Aorta (tissue), 5 donors: ENCODE measurements around the gene IL1A. TPM values are rescaled to one million over a fixed set of nuclear protein-coding genes. Genes with fewer than 3 reads are reported as not detected.
"Not testable (repeated sequence)": the region's sequence is repeated elsewhere in the genome, so short reads cannot be mapped to it uniquely, and the experiment has no call there.

Source experiments
- ATAC-seq: fragments of 200-7000 bp; cut with Tn5 transposase; one replicate; pipeline ENCODE4 v1.9.1; 2022; ENCODE audit warnings: moderate library complexity; ENCODE audit not compliant: low FRiP score
- DNase-seq, 2 donors: peaks; one replicate each; pipeline ENCODE4 v3.0.0-alpha.2; 2020
- H3K27ac ChIP-seq, 2 donors: one replicate each; pipeline ENCODE4 v1.5.1; 2013; ENCODE audit warnings: low read length in 2 of 2, mild to moderate bottlenecking in 2 of 2, moderate library complexity in 2 of 2, control low read depth in 1 of 2, inconsistent platforms in 1 of 2, low read depth in 1 of 2
- H3K27me3 ChIP-seq, 2 donors: one replicate each; pipeline ENCODE4 v1.6.1; 2013; ENCODE audit warnings: control low read depth in 1 of 2, low read length in 1 of 2, mild to moderate bottlenecking in 1 of 2, moderate library complexity in 1 of 2; ENCODE audit not compliant: insufficient read depth in 2 of 2, control insufficient read depth in 1 of 2
- H3K36me3 ChIP-seq, 2 donors: one replicate each; pipeline ENCODE4 v1.6.1; 2013; ENCODE audit warnings: control low read depth in 1 of 2, low read length in 1 of 2, mild to moderate bottlenecking in 1 of 2; ENCODE audit not compliant: insufficient read depth in 2 of 2, control insufficient read depth in 1 of 2
- H3K4me1 ChIP-seq, 2 donors: one replicate each; pipeline ENCODE4 v1.6.1; 2013; ENCODE audit warnings: low read length in 2 of 2, control low read depth in 1 of 2, mild to moderate bottlenecking in 1 of 2, moderate library complexity in 1 of 2; ENCODE audit not compliant: insufficient read depth in 2 of 2, control insufficient read depth in 1 of 2
- H3K4me3 ChIP-seq, 2 donors: one replicate each; pipeline ENCODE4 v1.5.1; 2013; ENCODE audit warnings: low read length in 2 of 2, control low read depth in 1 of 2, mild to moderate bottlenecking in 1 of 2
- H3K9me3 ChIP-seq: one replicate; pipeline ENCODE4 v1.6.1; 2013; ENCODE audit warnings: mild to moderate bottlenecking, low read length; ENCODE audit not compliant: control insufficient read depth
- WGBS, 2 donors: extraction: QIAGEN DNeasy Blood & Tissue Kit; methylation state at CpG; one replicate each; pipeline ENCODE4 v1.1.7; 2013; 5-methylcytosine and 5-hydroxymethylcytosine counted together
- intact Hi-C, 2 donors: fragments of 100-400 bp; cut with DNase I; formaldehyde crosslinking; loops; one replicate each; pipeline versions ENCODE4 v1.14.2 to v1.15.0; 2022
- long read RNA-seq, 2 donors: library from polyadenylated mRNA; unstranded; transcript quantifications; one replicate each; pipeline ENCODE4 v2.0.0, GENCODE V29; 2020 to 2021
- polyA plus RNA-seq, 2 donors: library from polyadenylated mRNA; stranded (reverse); fragments of 200-250 nt; gene quantifications; one replicate each; pipeline ENCODE4 v1.2.3, GENCODE V29; 2013
- total RNA-seq, 2 donors: library from RNA; stranded (reverse); fragmentation: NEBNext Ultra II Directional; extraction: Animal tissue kit (Norgen Biotek cat#: 25700); gene quantifications; one replicate each; pipeline ENCODE4 v1.2.1, GENCODE V29; 2021
- donor health status: healthy with polysubstance abuse.
- donor health status: Bipolar disorder and iron deficiency.
- donor health status: DM: no; HTN: no; CAD: no.
- donor health status: DM: no; HTN: no; CAD: no.
- donor health status: DM: yes; HTN: yes; CAD: no.

IL1A gene
- under 1 TPM in 1 of 2 donors, not detected in 1; 0.19 TPM for total RNA-seq
- polyA plus RNA-seq = not detected
- long read RNA-seq, donor 1 = 0 reads
- long read RNA-seq, donor 2, partial matches to known transcripts = 0 of 1 reads
- long read RNA-seq, donor 2, other reads (novel, unspliced or antisense) = 0 of 1 reads

DNA sequence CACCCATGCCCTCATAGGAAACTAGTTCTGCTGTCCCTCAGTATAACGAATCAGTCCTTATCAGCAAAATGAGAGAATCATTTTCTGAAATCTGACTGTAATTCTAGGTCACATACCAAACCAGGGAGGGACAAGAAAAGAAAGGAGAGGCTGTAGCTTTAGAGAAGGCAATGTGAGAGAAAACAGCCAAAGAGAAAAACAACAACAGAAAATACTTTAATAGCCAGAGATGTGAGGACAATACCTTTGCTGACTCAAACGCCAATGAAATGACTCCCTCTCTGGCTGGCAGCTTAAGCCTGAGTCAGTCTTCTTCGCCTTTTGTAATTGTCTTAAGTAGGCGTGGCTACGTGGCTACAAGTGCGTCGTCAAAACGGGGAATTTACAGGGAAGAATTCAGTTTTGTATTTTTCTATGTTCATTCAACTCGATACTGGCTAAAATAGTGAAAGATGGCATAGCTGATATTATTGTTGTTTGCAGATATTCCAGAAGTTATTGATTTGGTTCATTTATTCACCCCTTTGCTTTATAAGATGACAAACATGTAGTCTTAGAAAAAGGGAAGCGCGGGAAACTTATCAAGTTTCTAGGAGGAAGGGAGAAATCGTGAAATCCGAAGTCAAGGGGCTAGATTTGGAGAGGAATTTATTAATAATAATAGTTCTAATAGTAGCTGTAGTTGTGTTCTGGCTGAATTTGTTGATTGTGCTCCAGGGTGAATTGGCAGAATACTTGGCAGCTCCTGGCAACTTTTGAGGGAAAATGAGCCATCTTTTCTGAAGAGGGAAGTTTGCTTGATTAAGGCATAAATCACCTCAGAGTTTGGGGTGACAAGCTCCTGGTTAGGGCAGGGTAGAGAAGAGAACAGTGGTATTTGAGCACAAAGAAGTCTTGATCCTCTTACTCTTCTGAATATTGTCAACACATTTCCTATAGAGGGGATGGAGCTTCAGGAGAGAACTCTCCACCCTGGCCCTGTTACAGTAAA, at the start of gene IL1A:
IL1A (minus strand) TSS at position 295 of the 991 bp plus-strand sequence. CDS start 723 bp downstream, outside the sequence.
- Histone ChIP-seq H3K27ac (no peak within 1 kb of the TSS), H3K36me3 (no peaks in the 10 kb centered on the region), H3K4me3 (no peak within 1 kb of the TSS), H3K4me1 (no peaks in the 10 kb centered on the region), H3K27me3 (no peaks in the 10 kb centered on the region), H3K9me3 (no peaks in the 10 kb centered on the region)
- ATAC-seq (no peak), DNase-seq (no peak)
- intact Hi-C loops = no loop called here
- WGBS, 2 donors = 31 to 34% methylated on average over 13 of the region's 13 CpGs

DNA sequence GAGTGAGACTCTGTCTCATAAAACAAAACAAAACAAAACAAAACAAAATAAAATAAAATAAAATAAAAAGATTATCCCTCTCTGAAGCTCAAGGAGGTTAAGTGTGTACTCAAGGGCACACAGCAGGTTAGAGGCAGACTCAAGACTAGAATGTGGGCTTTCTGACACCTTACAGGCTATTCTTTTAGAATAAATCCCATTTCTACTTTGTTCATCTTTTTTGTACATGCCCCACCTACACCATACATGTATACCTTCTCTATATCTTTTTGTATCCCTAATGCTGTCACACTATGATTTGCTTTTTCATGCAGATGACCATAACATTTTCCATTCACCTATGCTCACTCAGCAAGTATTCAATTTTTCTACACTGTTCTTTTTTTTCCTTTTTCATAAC, 49.7 kb upstream of the IL1A start:
- H3K27me3 ChIP-seq = peaks cover 0 to 1% of the 10 kb centered on the region in 2 donors
- no peaks in the 10 kb centered on the region for H3K9me3 ChIP-seq
- intact Hi-C loops = no loop called here
- no peaks in the 10 kb centered on the region for H3K36me3 ChIP-seq
- DNase-seq (no peak), ATAC-seq (no peak)
- H3K27ac ChIP-seq = no peak overlapping the region
- H3K4me1 ChIP-seq = no peaks in the 10 kb centered on the region
- no peak overlapping the region for H3K4me3 ChIP-seq

DNA sequence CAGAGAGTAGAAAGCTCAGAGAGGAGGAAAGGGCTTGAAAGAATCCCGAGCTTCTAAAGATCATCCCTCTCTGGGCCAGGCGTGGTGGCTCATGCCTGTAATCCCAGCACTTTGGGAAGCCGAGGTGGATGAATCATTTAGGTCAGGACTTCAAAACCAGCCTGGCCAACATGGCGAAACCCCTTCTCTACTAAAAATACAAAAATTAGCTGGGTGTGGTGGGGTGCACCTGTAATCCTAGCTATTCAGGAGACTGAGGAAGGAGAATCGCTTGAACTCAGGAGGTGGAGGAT, 49.3 kb upstream of the IL1A start:
- H3K9me3 ChIP-seq, ATAC-seq, H3K36me3 ChIP-seq, H3K4me3 ChIP-seq, H3K27me3 ChIP-seq, H3K4me1 ChIP-seq, intact Hi-C loops, H3K27ac ChIP-seq, DNase-seq: not testable (repeated sequence)
- WGBS, 2 donors = 92 to 96% methylated on average over 5 of the region's 5 CpGs

GRCh38 chr2:112832841-112833638, 48.7 kb upstream of the IL1A start:
- H3K9me3 ChIP-seq = no peaks in the 10 kb centered on the region
- no peaks in the 10 kb centered on the region for H3K4me1 ChIP-seq
- ATAC-seq = no peak
- H3K27me3 ChIP-seq = peaks cover 0 to 1% of the 10 kb centered on the region in 2 donors
- no peak for DNase-seq
- H3K27ac ChIP-seq = no peak overlapping the region
- no peaks in the 10 kb centered on the region for H3K36me3 ChIP-seq
- 96 to 97% methylated on average over 14 of the region's 14 CpGs for WGBS, 2 donors
- intact Hi-C loops = no loop called here
- H3K4me3 ChIP-seq = no peak overlapping the region

GRCh38 chr2:112831946-112832840, 47.9 kb upstream of the IL1A start:
- Histone ChIP-seq H3K36me3 (no peaks in the 10 kb centered on the region), H3K27ac (no peak overlapping the region), H3K4me1 (no peaks in the 10 kb centered on the region), H3K9me3 (no peaks in the 10 kb centered on the region), H3K4me3 (no peak overlapping the region), H3K27me3 (peaks cover 0 to 1% of the 10 kb centered on the region in 2 donors)
- DNase-seq (no peak), ATAC-seq (no peak)
- intact Hi-C loops = no loop called here
- 88 to 89% methylated on average over 15 of the region's 15 CpGs for WGBS, 2 donors

DNA sequence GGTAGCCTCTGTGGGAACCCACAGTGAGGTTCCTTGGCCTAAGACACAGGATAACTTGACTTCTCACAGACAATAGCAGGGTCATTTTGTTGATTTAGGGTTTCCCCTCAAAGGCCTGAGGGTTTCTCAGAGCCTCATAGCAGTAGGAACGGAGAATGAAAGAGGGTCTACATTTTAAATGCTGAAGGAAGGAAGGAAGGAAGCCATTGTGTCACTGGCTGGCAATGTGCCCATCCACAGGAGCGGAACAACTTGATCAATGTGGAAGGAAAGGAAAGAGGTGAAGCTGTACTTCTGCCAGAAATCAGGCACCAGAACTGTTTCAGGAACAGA, 47.2 kb upstream of the IL1A start:
- DNase-seq = no peak
- no peak overlapping the region for H3K4me3 ChIP-seq
- no peaks in the 10 kb centered on the region for H3K36me3 ChIP-seq
- intact Hi-C loops = no loop called here
- WGBS, 2 donors = 42 to 46% methylated on average over 2 of the region's 2 CpGs
- H3K9me3 ChIP-seq = no peaks in the 10 kb centered on the region
- peaks cover 0 to 1% of the 10 kb centered on the region in 2 donors for H3K27me3 ChIP-seq
- no peaks in the 10 kb centered on the region for H3K4me1 ChIP-seq
- no peak overlapping the region for H3K27ac ChIP-seq
- ATAC-seq = no peak

DNA sequence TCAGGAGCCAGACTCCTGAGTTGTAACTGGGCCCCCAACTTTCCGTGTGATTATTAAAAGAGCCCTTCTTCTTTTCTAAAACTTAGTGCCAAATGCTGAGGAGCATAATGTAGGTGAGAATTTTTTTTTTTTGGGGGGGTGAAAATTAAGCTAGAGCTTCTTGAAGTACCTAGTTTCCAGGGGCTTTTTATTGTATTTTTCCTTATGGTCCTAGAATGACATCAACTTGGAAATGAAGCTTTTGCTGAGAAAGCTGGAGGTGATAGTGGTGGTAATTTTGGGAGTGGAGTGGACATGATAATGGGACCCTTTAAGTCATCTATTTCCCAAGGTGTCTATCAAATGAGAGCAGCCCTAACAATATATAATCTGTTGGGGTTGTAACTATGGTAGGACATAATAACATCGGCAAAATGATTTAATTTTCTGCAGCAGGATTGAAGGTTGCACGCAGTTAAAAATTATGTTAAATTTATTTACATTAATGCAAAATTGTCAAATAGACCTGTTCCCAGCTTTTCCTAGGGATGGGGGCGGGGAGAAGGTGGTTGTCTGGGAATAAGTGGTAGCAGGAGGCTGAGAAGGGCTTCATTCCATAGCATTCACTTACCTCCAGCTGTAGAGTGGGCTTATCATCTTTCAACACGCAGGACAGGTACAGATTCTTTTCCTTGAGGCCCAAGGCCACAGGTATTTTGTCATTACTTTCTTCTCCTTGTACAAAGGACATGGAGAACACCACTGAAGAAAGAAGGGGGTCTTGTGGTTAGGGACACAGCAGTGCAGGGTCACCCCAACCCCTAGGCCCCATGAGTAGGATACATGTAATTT, 46.6 kb upstream of the IL1A start:
- DNase-seq = no peak
- H3K9me3 ChIP-seq = no peaks in the 10 kb centered on the region
- H3K36me3 ChIP-seq = no peaks in the 10 kb centered on the region
- H3K4me1 ChIP-seq = no peaks in the 10 kb centered on the region
- H3K27me3 ChIP-seq = peaks cover 0 to 1% of the 10 kb centered on the region in 2 donors
- no peak overlapping the region for H3K4me3 ChIP-seq
- no peak overlapping the region for H3K27ac ChIP-seq
- WGBS, 2 donors = 76 to 78% methylated on average over 5 of the region's 5 CpGs
- ATAC-seq = no peak
- intact Hi-C loops = no loop called here
